Fibroblast of skin of right quadriceps (primary cell): ENCODE data around the gene CEP57.
"Not testable (repeated sequence)": the region's sequence is repeated elsewhere in the genome, so short reads cannot be mapped to it uniquely, and the experiment has no call there.

Experiments used
- DNase-seq: peaks from one replicate; pipeline ENCODE4 v3.0.0-alpha.2; 2013

CEP57 gene

DNA sequence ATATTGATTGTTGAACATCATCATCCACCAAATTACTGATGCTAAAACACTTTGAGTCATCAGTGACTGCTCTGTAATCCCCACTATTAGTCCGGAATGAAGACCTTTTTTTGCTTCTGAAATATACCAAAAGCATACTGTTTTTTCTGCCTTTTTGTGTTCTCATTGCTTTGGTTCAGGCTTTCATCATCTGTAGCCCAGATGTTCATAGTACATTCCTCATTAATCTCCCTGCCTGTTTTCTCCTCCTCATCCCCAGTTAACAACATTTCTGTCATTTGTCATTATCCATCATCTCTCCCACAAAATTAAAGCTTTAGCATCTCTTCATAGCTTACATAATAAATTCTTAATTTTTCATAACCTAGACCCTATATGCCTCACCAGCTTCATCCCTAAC is 9.2 kb downstream of the CEP57 start:
- DNase-seq: no peak

DNA sequence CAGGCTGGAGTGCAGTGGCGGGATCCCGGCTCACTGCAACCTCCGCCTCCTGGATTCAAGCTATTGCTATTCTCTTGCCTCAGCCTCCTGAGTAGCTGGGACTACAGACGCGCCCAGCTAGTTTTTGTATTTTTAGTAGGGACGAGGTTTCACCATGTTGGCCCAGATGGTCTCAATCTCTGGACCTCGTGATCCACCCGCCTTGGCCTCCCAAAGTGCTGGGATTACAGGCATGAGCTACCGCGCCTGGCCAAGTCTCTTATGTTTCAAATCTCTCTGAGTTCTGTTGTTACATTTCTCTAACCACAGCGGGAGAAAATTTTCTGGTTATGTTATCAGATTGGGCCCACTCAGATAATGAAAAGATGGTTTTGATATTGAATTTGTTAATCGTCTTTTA is 10.1 kb downstream of the CEP57 start:
- DNase-seq: no peak

DNA sequence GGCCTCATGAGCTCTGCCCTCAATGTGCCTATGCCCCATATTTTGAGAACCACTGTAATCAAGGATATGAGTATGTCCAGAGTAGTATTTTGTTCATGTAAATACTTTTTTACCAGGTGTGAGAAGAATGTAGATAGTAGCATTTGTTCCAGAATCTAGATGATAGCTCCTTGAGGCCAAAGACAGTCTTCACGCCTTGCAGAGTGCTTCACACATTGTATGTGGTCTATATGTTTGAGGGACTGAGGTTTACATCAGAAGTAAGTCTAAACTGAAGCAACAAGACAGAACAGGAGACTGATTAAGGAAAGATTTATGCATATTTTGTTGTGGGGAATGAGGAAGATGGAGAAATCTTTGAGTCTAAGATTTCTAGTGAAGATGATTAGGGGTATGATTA is 12.5 kb downstream of the CEP57 start:
- no peak for DNase-seq

GRCh38 chr11:95803973-95804372 is 13.7 kb downstream of the CEP57 start:
- no peak for DNase-seq

DNA sequence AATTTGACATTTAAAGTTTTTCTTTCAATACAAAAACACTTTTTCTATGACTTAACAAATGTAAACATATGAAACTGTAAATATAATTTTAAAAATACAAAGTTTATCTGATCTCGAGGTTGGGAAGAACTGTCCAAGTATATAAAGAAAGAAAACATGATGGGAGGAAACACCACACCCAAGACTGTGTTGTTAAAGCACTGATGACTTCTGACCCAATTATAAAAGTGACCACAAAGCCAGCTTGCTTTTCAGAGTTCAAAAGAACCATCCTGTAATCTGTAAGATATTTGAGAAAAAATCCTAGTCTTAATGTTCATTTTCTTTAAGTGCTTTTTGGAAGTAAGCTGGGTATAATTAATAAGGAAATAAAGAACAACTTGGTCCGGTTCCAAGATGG is 15.6 kb downstream of the CEP57 start:
- DNase-seq: no peak

- not testable (repeated sequence) for DNase-seq
Measured at GRCh38 chr11:95806464-95806863, 16.2 kb downstream of the CEP57 start.

DNA sequence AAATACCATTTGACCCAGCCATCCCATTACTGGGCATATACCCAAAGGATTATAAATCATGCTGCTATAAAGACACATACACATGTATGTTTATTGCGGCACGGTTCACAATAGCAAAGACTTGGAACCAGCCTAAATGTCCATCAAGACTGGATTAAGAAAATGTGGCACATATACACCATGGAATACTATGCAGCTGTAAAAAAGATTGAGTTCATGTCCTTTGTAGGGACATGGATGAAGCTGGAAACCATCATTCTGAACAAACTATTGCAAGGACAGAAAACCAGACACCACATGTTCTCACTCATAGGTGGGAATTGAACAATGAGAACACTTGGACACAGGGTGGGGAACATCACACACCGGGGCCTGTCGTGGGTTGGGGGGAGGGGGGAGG is 20.8 kb downstream of the CEP57 start:
- not testable (repeated sequence) for DNase-seq

- no peak for DNase-seq
Measured at GRCh38 chr11:95816037-95816436, 25.7 kb downstream of the CEP57 start.

- peak; percentile 33 for DNase-seq
Measured at GRCh38 chr11:95821640-95822039, 31.3 kb downstream of the CEP57 start.

DNA sequence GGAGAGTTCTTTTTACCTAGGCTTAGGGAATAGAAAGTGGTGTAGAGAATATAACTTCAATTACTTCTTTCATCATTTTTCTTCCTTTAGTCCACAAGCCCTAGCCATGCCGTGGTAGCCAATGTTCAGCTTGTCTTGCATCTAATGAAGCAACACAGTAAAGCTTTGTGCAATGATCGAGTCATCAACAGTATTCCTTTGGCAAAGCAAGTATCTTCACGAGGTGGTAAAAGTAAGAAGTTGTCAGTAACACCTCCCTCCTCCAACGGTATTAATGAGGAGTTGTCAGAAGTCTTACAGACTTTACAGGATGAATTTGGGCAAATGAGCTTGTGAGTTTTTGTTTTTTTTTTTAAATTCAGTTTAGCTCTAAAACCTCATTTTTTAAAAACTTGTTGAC is 37.4 kb downstream of the CEP57 start:
- DNase-seq: peak; percentile 11

- peak; percentile 58 for DNase-seq
Measured at GRCh38 chr11:95829580-95830259, 39.4 kb downstream of the CEP57 start.

- DNase-seq: peak; percentile 97
Measured at GRCh38 chr11:95831198-95831883, 41.0 kb downstream of the CEP57 start.

DNA sequence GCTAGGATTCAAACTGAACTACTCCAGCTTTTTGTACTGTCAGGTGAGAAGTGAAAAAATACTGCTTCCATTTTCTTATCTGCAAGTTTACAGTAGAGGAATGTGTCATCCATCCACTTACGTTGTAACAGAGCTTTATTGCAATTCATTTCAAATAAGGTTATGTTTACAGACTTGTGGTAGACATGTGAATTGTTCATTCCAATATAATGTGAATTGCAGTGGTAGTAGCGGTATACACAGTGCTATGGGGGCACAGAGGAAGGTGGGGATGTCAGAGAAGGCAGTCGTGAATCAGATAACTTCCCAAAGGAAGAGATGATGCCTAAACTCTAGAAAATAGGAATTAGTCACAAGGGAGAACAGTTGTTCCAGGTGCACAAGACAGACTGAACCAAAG is 42.5 kb downstream of the CEP57 start:
- DNase-seq: peak; percentile 70

- DNase-seq: no peak
Measured at GRCh38 chr11:95833378-95833777, 43.1 kb downstream of the CEP57 start.

DNA sequence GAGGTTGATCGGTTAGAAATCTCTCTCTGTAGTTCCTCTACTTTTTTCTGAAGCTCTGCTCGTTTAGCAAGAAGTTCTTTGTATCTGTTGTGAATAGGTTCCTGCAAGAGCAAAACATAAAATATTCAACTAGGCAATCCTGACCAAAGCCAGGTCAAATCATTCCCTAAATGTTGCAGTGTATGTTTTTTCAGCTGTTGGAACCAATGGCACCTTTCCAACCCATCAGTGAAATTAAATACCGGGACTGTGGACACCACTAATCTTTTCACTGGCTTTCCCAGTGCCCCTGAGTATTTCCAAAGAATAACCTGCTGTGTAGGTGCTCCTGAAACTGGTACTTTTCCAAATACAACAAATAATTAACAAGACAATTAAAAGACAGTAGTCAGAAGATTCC is 45.1 kb downstream of the CEP57 start:
- no peak for DNase-seq

DNA sequence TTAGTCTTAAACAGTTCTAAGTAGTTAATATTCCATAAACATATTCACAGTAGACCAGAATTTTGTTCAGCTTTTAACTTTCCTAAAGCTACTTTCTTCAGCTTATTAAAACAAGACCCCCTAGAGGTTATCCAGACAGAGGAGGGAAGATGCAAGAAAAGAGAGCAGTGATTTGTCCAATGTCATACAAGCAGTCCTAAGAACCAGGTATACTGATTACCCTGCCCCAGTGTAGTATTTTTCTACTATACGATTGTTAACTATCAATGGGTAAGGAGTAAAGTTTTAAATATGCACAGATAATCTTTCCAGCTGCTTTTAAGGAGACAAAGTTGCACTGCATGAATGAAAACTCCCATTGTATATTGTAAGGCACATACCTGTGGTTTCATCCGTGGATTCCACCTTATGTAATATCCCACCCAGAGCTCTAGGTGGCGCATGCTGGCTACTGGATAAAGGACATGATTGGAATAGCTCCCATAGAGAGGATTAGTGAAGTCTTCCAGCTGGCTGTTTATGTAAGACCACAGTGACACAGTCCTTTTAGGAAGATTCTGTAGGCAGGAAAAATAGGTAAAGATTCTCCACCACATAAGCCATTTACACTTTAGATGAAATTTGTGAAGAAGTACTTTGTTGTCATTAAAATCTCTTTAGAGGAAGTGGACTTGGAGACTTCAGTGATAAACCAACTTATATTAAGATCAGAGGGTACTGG is 45.6 kb downstream of the CEP57 start:
- DNase-seq: peak; percentile 92

DNA sequence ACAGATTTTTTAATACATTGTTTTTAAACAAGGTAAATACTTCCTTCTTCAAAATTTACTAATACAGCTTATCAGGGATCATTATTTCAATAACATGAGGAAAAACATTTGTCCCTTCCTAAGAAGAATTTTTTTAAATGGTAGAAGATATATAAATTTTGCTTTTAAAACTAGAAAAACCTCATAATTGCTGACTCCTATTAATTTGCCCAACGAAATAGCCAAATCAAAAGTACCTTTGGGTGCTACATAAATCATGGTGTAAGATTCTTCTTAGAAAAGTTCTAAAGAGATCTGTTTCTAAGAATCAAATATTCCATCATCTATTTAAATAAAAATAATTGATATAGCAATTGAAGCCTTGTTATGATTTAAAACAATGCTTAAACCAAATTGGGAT is 54.9 kb downstream of the CEP57 start:
- DNase-seq: no peak

DNA sequence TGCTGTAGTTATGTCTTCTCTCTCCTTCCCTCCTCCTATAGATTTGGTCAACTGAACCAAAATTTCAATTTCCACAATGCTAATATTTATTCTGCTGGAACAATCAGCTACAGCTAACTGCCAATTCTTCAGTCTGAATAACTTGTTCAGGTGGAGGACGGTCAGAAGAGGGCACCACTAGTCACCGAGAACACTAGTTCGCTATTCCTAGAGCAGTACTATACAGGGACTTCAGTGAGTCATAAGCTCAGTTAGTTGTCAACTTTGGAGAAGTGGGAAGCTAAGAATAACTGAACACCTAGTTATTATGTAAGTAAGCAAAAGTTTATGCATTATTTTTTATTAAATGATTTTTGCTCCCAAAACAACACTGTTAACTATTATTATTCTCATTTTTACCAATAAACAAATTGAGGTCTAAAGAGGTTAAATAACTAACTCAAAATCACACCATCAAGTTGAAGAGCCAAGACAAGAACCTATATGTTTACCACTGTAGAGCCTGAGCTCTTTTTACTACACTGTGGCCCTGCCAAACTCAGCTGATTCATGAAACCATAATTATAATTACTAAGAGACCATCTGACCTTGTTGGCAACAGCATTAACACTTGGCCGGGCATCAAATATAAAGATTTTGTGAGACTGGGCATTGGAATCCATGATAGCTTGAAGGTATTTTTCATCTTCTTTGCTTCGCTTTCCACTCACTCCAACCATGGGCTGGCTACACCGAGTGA is 59.0 kb downstream of the CEP57 start:
- DNase-seq: peak; percentile 76

DNA sequence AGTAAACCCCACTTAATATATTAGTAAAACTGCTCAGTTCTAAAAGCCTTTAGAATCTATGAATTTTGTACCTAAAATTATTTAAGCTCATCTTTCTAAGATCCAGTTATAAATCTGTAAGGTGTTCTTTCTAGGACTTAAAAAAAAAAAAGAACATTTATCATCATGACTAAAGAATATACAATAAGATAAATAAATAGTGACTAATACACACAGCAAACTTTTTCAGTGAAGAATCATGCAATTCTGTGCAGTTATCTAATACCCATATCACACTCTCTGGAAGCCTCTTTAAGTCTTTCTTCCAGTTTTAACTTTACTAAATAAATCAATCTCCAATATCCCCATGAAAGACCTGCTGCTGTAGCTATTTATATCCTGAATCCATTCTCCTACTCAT is 59.8 kb downstream of the CEP57 start:
- DNase-seq: no peak

GRCh38 chr11:95853138-95853537 is 62.8 kb downstream of the CEP57 start:
- DNase-seq: no peak

- no peak for DNase-seq
Measured at GRCh38 chr11:95853862-95854261, 63.6 kb downstream of the CEP57 start.

DNA sequence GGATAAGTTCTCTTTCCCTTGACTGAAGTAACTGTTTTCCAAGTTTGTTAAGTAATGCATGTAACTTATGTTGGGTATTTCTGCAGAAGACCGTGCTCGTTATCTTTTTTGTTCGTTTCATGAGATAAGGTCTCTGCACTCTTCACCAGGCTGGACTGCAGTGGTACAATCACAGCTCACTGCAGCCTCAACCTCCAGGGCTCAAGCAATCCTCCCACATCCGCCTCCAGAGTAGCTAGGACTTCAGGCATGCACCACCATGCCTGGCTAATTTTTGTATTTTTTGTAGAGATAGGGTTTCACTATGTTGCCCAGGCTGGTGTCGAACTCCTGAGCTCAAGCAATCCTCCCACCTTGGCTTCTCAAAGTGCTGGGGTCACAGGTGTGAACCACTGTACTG is 64.1 kb downstream of the CEP57 start:
- not testable (repeated sequence) for DNase-seq

GRCh38 chr11:95860024-95860423 is 69.7 kb downstream of the CEP57 start:
- DNase-seq: not testable (repeated sequence)
